Osteocyte (in vitro differentiated cells): ENCODE data around the gene CRYL1. TPM values are rescaled to one million over a fixed set of nuclear protein-coding genes. Genes with fewer than 3 reads are reported as not detected.

Source experiments
- DNase-seq: peaks from one replicate; pipeline ENCODE4 v3.0.0; 2021; ENCODE audit warnings: mixed read lengths; ENCODE audit not compliant: unreplicated experiment; ENCODE audit errors: extremely low spot score
- H3K27ac Mint-ChIP-seq: one replicate; pipeline ENCODE4 v1.8.0; 2021; ENCODE audit warnings: mild to moderate bottlenecking, mixed read lengths; ENCODE audit not compliant: unreplicated experiment
- H3K27me3 Mint-ChIP-seq: one replicate; pipeline ENCODE4 v1.8.0; 2021; ENCODE audit warnings: mixed read lengths; ENCODE audit not compliant: unreplicated experiment
- H3K36me3 Mint-ChIP-seq: one replicate; pipeline ENCODE4 v1.8.0; 2021; ENCODE audit warnings: mixed read lengths; ENCODE audit not compliant: unreplicated experiment
- H3K4me1 Mint-ChIP-seq: one replicate; pipeline ENCODE4 v1.8.0; 2021; ENCODE audit warnings: mixed read lengths; ENCODE audit not compliant: unreplicated experiment
- H3K4me3 Mint-ChIP-seq: one replicate; pipeline ENCODE4 v1.8.0; 2021; ENCODE audit warnings: mild to moderate bottlenecking, moderate library complexity, mixed read lengths; ENCODE audit not compliant: unreplicated experiment
- H3K9me3 Mint-ChIP-seq: one replicate; pipeline ENCODE4 v1.8.0; 2021; ENCODE audit warnings: mixed read lengths; ENCODE audit not compliant: unreplicated experiment
- CTCF ChIP-seq: fragments of 200-600 bp; sonication (generic); IDR thresholded peaks from 2 replicates; pipeline ENCODE4 v1.5.0; 2021; ENCODE audit warnings: antibody characterized with exemption, mild to moderate bottlenecking, moderate library complexity
- total RNA-seq: library from RNA; stranded (reverse); gene quantifications from 2 replicates; pipeline ENCODE4 v1.2.1, GENCODE V29; 2021

Gene CRYL1
- total RNA-seq, 1 donor from 2014 or later: 22.5 TPM

GRCh38 chr13:20399961-20400360 is 125.7 kb downstream of the CRYL1 start:
- Mint-ChIP-seq H3K27me3 (peaks cover 2% of the 10 kb centered on the region), H3K4me3 (no peak overlapping the region), H3K27ac (no peak overlapping the region), H3K4me1 (no peaks in the 10 kb centered on the region), H3K9me3 (no peaks in the 10 kb centered on the region), H3K36me3 (no peaks in the 10 kb centered on the region)
- no peak for TF ChIP-seq CTCF
- peak; percentile 69 for DNase-seq

- Mint-ChIP-seq H3K4me1 (no peaks in the 10 kb centered on the region), H3K4me3 (no peak overlapping the region), H3K27me3 (peaks cover 2% of the 10 kb centered on the region), H3K9me3 (no peaks in the 10 kb centered on the region), H3K36me3 (no peaks in the 10 kb centered on the region), H3K27ac (no peak overlapping the region)
- no peak for TF ChIP-seq CTCF
- DNase-seq: peak; percentile 72
These were observed 126.1 kb downstream of the CRYL1 start for GRCh38 chr13:20399515-20399914.

GRCh38 chr13:20398459-20398858 is 127.2 kb downstream of the CRYL1 start:
- no peak for TF ChIP-seq CTCF
- Mint-ChIP-seq H3K36me3 (no peaks in the 10 kb centered on the region), H3K27me3 (peaks cover 2% of the 10 kb centered on the region), H3K27ac (no peak overlapping the region), H3K9me3 (no peaks in the 10 kb centered on the region), H3K4me1 (no peaks in the 10 kb centered on the region), H3K4me3 (no peak overlapping the region)
- DNase-seq: peak; percentile 51

- Mint-ChIP-seq H3K27ac (no peak overlapping the region), H3K27me3 (peaks cover 2% of the 10 kb centered on the region), H3K36me3 (no peaks in the 10 kb centered on the region), H3K4me1 (no peaks in the 10 kb centered on the region), H3K4me3 (no peak overlapping the region), H3K9me3 (no peaks in the 10 kb centered on the region)
- no peak for TF ChIP-seq CTCF
- peak; percentile 70 for DNase-seq
These were observed 127.8 kb downstream of the CRYL1 start for GRCh38 chr13:20397896-20398295.

GRCh38 chr13:20395061-20395916 is 130.4 kb downstream of the CRYL1 start:
- DNase-seq: peak; percentile 46
- peaks cover 2% of the 10 kb centered on the region for H3K27me3 Mint-ChIP-seq
- no peak overlapping the region for H3K4me3 Mint-ChIP-seq
- no peaks in the 10 kb centered on the region for H3K36me3 Mint-ChIP-seq
- no peak for TF ChIP-seq CTCF
- no peaks in the 10 kb centered on the region for H3K4me1 Mint-ChIP-seq
- no peak overlapping the region for H3K27ac Mint-ChIP-seq
- no peaks in the 10 kb centered on the region for H3K9me3 Mint-ChIP-seq
